ENCODE data around the gene CLDND1.
A peak's percentile ranks its signal among the peaks of the same experiment; 100 is the strongest.

The CLDND1 gene

GRCh38 chr3:98513091-98513511 lies 9.6 kb downstream of the CLDND1 start:
- no peak for DNase-seq

GRCh38 chr3:98512576-98512975 lies 10.1 kb downstream of the CLDND1 start:
- no peak for DNase-seq

- peak; percentile 23 for DNase-seq
Measured at GRCh38 chr3:98508582-98508981, 14.1 kb downstream of the CLDND1 start.

GRCh38 chr3:98504539-98504938 lies 18.2 kb downstream of the CLDND1 start:
- no peak for DNase-seq

- no peak for DNase-seq
Measured at GRCh38 chr3:98501863-98502576, 20.7 kb downstream of the CLDND1 start.

- no peak for DNase-seq
Measured at GRCh38 chr3:98501270-98501669, 21.4 kb downstream of the CLDND1 start.

GRCh38 chr3:98500019-98500418 lies 22.7 kb downstream of the CLDND1 start:
- no peak for DNase-seq

- no peak for DNase-seq
Measured at GRCh38 chr3:98497381-98497780, 25.3 kb downstream of the CLDND1 start, which contains the start of gene OR5K2. OR5K2 (plus strand) TSS chr3:98497681; CDS start chr3:98497681, 0 bp downstream.

GRCh38 chr3:98483626-98484025 lies 39.1 kb downstream of the CLDND1 start:
- no peak for DNase-seq

- DNase-seq, result no peak
Measured at GRCh38 chr3:98482717-98483482, 39.8 kb downstream of the CLDND1 start.

Measured in central memory CD4-positive, alpha-beta T cell (primary cell).